ENCODE measurements around the gene APOBEC3F.
"Not testable (repeated sequence)": the region's sequence is repeated elsewhere in the genome, so short reads cannot be mapped to it uniquely, and the experiment has no call there.

The APOBEC3F gene

DNA sequence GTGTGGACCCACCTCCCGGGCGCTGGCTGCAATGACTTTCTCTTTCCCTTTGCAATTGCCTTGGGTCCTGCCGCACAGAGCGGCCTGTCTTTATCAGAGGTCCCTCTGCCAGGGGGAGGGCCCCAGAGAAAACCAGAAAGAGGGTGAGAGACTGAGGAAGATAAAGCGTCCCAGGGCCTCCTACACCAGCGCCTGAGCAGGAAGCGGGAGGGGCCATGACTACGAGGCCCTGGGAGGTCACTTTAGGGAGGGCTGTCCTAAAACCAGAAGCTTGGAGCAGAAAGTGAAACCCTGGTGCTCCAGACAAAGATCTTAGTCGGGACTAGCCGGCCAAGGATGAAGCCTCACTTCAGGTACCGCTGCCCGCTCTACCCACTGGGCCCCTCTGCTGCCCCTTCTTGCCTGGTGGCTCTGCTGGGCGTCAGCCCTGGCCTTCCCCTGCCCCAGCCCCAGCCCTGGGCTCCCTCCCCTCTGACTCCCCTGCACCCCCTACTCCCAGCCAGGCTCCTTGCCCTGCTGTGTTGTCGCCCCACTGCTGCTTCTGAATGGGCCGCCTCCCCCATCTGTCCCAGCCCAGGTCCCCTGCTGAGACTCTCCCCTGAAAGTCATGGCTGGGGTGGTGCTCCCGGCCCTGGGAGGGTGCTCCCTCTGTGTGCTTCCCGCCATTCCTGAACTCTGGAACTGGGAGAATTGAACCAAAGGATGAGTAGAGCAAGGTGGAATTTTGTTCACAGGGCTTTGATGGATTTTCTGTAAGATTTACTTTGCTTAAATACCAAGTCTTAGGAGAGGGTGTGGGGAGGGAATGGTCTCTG lies 36.6 kb downstream of the APOBEC3F start, which contains the start of gene APOBEC3G:
APOBEC3G (plus strand) TSS at position 250 of the 815 bp plus-strand sequence; CDS start at position 337, 87 bp downstream.
- ATAC-seq (ENCODE audit: insufficient read depth, low read depth) = peak; percentile 98
- H4K20me1 ChIP-seq (ENCODE audit: insufficient read depth, low read length); H3K79me2 ChIP-seq (ENCODE audit: insufficient read depth, low read length); H3K9me3 ChIP-seq (ENCODE audit: insufficient read depth, low read length, severe bottlenecking); H3K36me3 ChIP-seq (ENCODE audit: insufficient read depth, low read length); H3K27me3 ChIP-seq (ENCODE audit: insufficient read depth, low read length, poor library complexity): not testable (repeated sequence)
- peaks cover 15% of the 10 kb centered on the region for H3K4me1 ChIP-seq (ENCODE audit: insufficient read depth, low read length)
- peak within 1 kb of the TSS; percentile 50 to 70; a peak in 3 of 4 replicates for H3K4me3 ChIP-seq (ENCODE audit: low read depth in 1 of 2, low read length in 2 of 2)
- H3K9ac ChIP-seq (ENCODE audit: low read depth, low read length) = peak within 1 kb of the TSS; percentile 65
- H2AFZ ChIP-seq (ENCODE audit: low read depth, low read length) = peak within 1 kb of the TSS; percentile 73
- H3K4me2 ChIP-seq (ENCODE audit: insufficient read depth, low read length) = peak within 1 kb of the TSS; percentile 93
- H3K27ac ChIP-seq (ENCODE audit: low read length) = peak within 1 kb of the TSS; percentile 76
- DNase-seq = peak; percentile 78

GRCh38 chr22:39077912-39078311 lies 37.2 kb downstream of the APOBEC3F start:
- H3K36me3 ChIP-seq (ENCODE audit: insufficient read depth, low read length); H3K27me3 ChIP-seq (ENCODE audit: insufficient read depth, low read length, poor library complexity); DNase-seq; H4K20me1 ChIP-seq (ENCODE audit: insufficient read depth, low read length); H3K79me2 ChIP-seq (ENCODE audit: insufficient read depth, low read length); ATAC-seq (ENCODE audit: insufficient read depth, low read depth); H3K9me3 ChIP-seq (ENCODE audit: insufficient read depth, low read length, severe bottlenecking): not testable (repeated sequence)
- Histone ChIP-seq H2AFZ (ENCODE audit: low read depth, low read length) (peak overlapping the region; percentile 73; the same call in 1 of the 2 replicates), H3K27ac (ENCODE audit: low read length) (peak overlapping the region; percentile 76), H3K9ac (ENCODE audit: low read depth, low read length) (peak overlapping the region; percentile 65), H3K4me2 (ENCODE audit: insufficient read depth, low read length) (peak overlapping the region; percentile 93), H3K4me3 (ENCODE audit: low read depth in 1 of 2, low read length in 2 of 2) (peak overlapping the region; percentile 50 to 70; a peak in 3 of 4 replicates), H3K4me1 (ENCODE audit: insufficient read depth, low read length) (peaks cover 15% of the 10 kb centered on the region)

DNA sequence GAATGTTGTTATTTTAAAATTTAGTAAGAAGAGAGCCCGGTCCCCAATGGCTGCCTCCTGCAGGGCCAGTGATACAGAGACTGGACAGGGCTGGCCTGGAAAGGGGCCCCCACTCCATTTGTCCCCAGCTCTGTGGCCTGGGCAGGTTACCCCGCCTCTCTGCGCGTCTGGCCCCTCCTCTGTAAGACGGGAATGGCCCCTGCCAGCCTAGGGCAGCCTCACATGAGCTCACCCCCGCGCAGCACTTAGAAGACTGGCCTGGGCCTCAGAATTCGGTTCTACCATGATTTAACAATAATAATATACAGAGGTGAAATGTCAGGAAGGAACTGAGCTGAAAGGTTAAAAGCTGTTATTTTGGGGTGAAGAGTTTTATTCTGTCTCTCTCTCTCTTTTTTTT lies 37.7 kb downstream of the APOBEC3F start:
- TF ChIP-seq EZH2 (IDR thresholded peaks at IDR 0.05; ENCODE audit: borderline replicate concordance, low read depth, low read length, severe bottlenecking) = no peak
- TF ChIP-seq, protein P1, sequence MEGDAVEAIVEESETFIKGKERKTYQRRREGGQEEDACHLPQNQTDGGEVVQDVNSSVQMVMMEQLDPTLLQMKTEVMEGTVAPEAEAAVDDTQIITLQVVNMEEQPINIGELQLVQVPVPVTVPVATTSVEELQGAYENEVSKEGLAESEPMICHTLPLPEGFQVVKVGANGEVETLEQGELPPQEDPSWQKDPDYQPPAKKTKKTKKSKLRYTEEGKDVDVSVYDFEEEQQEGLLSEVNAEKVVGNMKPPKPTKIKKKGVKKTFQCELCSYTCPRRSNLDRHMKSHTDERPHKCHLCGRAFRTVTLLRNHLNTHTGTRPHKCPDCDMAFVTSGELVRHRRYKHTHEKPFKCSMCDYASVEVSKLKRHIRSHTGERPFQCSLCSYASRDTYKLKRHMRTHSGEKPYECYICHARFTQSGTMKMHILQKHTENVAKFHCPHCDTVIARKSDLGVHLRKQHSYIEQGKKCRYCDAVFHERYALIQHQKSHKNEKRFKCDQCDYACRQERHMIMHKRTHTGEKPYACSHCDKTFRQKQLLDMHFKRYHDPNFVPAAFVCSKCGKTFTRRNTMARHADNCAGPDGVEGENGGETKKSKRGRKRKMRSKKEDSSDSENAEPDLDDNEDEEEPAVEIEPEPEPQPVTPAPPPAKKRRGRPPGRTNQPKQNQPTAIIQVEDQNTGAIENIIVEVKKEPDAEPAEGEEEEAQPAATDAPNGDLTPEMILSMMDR (IDR thresholded peaks at IDR 0.05; ENCODE audit: borderline replicate concordance, extremely low read depth, low read length, poor library complexity, severe bottlenecking) = no peak
- H3K4me3 ChIP-seq (ENCODE audit: low read depth in 1 of 2, low read length in 2 of 2) = no peak overlapping the region
- no peaks in the 10 kb centered on the region for H4K20me1 ChIP-seq (ENCODE audit: insufficient read depth, low read length)
- ATAC-seq (ENCODE audit: insufficient read depth, low read depth) = no peak
- no peaks in the 10 kb centered on the region for H3K79me2 ChIP-seq (ENCODE audit: insufficient read depth, low read length)
- H3K36me3 ChIP-seq (ENCODE audit: insufficient read depth, low read length) = no peaks in the 10 kb centered on the region
- peaks cover 15% of the 10 kb centered on the region for H3K4me1 ChIP-seq (ENCODE audit: insufficient read depth, low read length)
- H3K9me3 ChIP-seq (ENCODE audit: insufficient read depth, low read length, severe bottlenecking) = no peaks in the 10 kb centered on the region
- H3K27ac ChIP-seq (ENCODE audit: low read length) = no peak overlapping the region; the same call in 1 of the 2 replicates
- H3K4me2 ChIP-seq (ENCODE audit: insufficient read depth, low read length) = peak overlapping the region; percentile 93; the same call in 1 of the 2 replicates
- no peak overlapping the region for H3K9ac ChIP-seq (ENCODE audit: low read depth, low read length)
- no peak for DNase-seq
- H2AFZ ChIP-seq (ENCODE audit: low read depth, low read length) = no peak overlapping the region
- no peaks in the 10 kb centered on the region for H3K27me3 ChIP-seq (ENCODE audit: insufficient read depth, low read length, poor library complexity)

DNA sequence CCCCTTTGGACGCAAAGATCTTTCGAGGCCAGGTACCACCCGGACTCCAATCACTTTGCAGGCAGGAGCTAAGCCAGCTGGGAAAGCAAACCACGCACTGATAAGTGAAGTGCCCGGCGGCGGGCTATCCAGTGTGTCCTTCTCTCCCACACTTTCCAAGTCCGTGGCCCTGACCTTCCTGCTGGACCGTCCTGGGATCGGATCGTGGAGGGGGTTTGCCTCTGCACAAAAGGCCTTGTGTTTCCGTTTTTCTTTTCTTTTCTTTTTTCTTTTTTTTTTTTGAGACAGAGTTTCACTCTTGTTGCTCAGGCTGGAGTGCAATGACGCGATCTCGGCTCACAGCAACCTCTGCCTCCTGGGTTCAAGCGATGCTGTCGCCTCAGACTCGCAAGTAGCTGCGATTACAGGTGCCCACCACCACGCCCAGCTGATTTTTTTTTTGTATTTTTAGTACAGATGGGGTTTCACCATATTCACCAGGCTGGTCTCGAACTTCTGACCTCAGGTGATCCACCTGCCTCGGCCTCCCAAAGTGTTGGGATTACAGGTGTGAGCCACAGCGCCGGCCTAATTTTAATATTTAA lies 38.5 kb downstream of the APOBEC3F start:
- not testable (repeated sequence) for H3K36me3 ChIP-seq (ENCODE audit: insufficient read depth, low read length); H3K9ac ChIP-seq (ENCODE audit: low read depth, low read length); H3K79me2 ChIP-seq (ENCODE audit: insufficient read depth, low read length); H3K27me3 ChIP-seq (ENCODE audit: insufficient read depth, low read length, poor library complexity); ATAC-seq (ENCODE audit: insufficient read depth, low read depth); H2AFZ ChIP-seq (ENCODE audit: low read depth, low read length); H3K9me3 ChIP-seq (ENCODE audit: insufficient read depth, low read length, severe bottlenecking); H3K4me2 ChIP-seq (ENCODE audit: insufficient read depth, low read length); H3K4me3 ChIP-seq (ENCODE audit: low read depth in 1 of 2, low read length in 2 of 2); H3K27ac ChIP-seq (ENCODE audit: low read length); H4K20me1 ChIP-seq (ENCODE audit: insufficient read depth, low read length); DNase-seq
- peaks cover 15% of the 10 kb centered on the region for H3K4me1 ChIP-seq (ENCODE audit: insufficient read depth, low read length)
